ENCODE data around the gene LRRC56.

DNA sequence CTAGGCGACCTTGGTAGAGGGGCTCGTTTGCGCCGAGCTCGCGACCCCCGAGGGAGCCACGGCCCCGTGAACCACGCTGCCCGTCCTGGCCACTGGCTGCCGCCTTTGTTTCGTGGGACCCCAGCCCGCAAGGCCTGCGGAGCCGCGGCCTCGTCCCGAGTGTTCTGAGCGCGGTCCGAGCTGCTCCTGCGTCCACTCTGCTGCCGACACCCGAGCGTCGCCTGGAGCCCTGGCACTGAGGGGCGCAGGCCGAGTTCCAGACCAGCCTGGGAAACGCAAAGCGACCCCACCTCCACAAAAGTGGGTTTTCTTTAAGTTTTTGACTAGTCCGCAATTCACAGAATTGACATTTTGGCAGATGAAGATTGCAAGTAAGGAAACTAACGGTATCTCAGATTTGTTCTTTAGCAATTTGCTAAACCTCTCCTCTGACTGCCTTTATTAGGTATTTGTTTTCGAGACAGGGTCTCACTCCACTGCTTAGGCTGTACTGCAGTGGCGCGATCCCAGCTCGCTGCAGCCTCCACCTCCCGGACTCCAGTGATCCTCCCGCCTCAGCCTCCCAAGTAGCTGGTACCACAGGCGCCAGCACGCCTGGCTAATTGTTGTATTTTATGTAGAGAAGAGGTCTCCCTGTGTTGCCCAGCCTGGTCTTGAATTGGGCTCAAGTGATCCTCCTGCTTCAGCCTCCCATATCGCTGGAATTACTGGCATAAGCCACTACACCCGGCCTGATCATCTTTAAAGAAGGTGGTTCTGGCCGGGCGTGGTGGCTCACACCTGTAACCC, 29.4 kb upstream of the LRRC56 start:
- TF ChIP-seq POLR2A (conservative IDR thresholded peaks at IDR 0.05), result no peak
- TF ChIP-seq, protein P1, sequence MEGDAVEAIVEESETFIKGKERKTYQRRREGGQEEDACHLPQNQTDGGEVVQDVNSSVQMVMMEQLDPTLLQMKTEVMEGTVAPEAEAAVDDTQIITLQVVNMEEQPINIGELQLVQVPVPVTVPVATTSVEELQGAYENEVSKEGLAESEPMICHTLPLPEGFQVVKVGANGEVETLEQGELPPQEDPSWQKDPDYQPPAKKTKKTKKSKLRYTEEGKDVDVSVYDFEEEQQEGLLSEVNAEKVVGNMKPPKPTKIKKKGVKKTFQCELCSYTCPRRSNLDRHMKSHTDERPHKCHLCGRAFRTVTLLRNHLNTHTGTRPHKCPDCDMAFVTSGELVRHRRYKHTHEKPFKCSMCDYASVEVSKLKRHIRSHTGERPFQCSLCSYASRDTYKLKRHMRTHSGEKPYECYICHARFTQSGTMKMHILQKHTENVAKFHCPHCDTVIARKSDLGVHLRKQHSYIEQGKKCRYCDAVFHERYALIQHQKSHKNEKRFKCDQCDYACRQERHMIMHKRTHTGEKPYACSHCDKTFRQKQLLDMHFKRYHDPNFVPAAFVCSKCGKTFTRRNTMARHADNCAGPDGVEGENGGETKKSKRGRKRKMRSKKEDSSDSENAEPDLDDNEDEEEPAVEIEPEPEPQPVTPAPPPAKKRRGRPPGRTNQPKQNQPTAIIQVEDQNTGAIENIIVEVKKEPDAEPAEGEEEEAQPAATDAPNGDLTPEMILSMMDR (IDR thresholded peaks at IDR 0.05 in 2 of 3, conservative IDR thresholded peaks at IDR 0.05 in 1 of 3; ENCODE audit: insufficient read depth in 2 of 3, low read depth in 1 of 3, low read length in 3 of 3), result no peak
- TF ChIP-seq, protein P2, sequence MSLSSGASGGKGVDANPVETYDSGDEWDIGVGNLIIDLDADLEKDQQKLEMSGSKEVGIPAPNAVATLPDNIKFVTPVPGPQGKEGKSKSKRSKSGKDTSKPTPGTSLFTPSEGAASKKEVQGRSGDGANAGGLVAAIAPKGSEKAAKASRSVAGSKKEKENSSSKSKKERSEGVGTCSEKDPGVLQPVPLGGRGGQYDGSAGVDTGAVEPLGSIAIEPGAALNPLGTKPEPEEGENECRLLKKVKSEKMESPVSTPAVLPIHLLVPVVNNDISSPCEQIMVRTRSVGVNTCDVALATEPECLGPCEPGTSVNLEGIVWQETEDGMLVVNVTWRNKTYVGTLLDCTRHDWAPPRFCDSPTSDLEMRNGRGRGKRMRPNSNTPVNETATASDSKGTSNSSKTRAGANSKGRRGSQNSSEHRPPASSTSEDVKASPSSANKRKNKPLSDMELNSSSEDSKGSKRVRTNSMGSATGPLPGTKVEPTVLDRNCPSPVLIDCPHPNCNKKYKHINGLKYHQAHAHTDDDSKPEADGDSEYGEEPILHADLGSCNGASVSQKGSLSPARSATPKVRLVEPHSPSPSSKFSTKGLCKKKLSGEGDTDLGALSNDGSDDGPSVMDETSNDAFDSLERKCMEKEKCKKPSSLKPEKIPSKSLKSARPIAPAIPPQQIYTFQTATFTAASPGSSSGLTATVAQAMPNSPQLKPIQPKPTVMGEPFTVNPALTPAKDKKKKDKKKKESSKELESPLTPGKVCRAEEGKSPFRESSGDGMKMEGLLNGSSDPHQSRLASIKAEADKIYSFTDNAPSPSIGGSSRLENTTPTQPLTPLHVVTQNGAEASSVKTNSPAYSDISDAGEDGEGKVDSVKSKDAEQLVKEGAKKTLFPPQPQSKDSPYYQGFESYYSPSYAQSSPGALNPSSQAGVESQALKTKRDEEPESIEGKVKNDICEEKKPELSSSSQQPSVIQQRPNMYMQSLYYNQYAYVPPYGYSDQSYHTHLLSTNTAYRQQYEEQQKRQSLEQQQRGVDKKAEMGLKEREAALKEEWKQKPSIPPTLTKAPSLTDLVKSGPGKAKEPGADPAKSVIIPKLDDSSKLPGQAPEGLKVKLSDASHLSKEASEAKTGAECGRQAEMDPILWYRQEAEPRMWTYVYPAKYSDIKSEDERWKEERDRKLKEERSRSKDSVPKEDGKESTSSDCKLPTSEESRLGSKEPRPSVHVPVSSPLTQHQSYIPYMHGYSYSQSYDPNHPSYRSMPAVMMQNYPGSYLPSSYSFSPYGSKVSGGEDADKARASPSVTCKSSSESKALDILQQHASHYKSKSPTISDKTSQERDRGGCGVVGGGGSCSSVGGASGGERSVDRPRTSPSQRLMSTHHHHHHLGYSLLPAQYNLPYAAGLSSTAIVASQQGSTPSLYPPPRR (CRISPR knock-in tag; IDR thresholded peaks at IDR 0.05; ENCODE audit: borderline replicate concordance), result no peak
- TF ChIP-seq POLR2AphosphoS5 (IDR thresholded peaks at IDR 0.05; ENCODE audit: control insufficient read depth, insufficient read depth, low read depth, low read length), result no peak
- no peak for TF ChIP-seq ATF1 (CRISPR knock-in tag; IDR thresholded peaks at IDR 0.05)
- TF ChIP-seq ATF1 (tag; IDR thresholded peaks at IDR 0.05), result no peak
- no peak for TF ChIP-seq HDAC1 (IDR thresholded peaks at IDR 0.05)
- TF ChIP-seq KLF16 (IDR thresholded peaks at IDR 0.05), result no peak
- no peak for TF ChIP-seq KAT2B (IDR thresholded peaks at IDR 0.05; ENCODE audit: low read depth, low read length)
- TF ChIP-seq, protein P3, sequence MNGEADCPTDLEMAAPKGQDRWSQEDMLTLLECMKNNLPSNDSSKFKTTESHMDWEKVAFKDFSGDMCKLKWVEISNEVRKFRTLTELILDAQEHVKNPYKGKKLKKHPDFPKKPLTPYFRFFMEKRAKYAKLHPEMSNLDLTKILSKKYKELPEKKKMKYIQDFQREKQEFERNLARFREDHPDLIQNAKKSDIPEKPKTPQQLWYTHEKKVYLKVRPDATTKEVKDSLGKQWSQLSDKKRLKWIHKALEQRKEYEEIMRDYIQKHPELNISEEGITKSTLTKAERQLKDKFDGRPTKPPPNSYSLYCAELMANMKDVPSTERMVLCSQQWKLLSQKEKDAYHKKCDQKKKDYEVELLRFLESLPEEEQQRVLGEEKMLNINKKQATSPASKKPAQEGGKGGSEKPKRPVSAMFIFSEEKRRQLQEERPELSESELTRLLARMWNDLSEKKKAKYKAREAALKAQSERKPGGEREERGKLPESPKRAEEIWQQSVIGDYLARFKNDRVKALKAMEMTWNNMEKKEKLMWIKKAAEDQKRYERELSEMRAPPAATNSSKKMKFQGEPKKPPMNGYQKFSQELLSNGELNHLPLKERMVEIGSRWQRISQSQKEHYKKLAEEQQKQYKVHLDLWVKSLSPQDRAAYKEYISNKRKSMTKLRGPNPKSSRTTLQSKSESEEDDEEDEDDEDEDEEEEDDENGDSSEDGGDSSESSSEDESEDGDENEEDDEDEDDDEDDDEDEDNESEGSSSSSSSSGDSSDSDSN (IDR thresholded peaks at IDR 0.05; ENCODE audit: borderline replicate concordance in 1 of 2, low read depth in 2 of 2, low read length in 2 of 2), result no peak
- TF ChIP-seq RBM17 (IDR thresholded peaks at IDR 0.05; ENCODE audit: borderline replicate concordance, low read depth, low read length), result no peak
